ENCODE results near the gene DENND5B. TPM values are rescaled to one million over a fixed set of nuclear protein-coding genes. Genes with fewer than 3 reads are reported as not detected.

The DENND5B gene
- total and polyA plus RNA-seq, 12 donors = 5.2 to 60.8 (median 45.3) TPM

- ATAC-seq (no peak), DNase-seq (no peak)
- no peak overlapping the region for H3K4me3 ChIP-seq
- WGBS, 2 donors = 87 to 89% methylated on average over 5 of the region's 5 CpGs
- TF ChIP-seq CTCF (IDR thresholded peaks at IDR 0.05) = no peak
- intact Hi-C loops (cut with DNase I) = loop anchor here in 2 of 10 donors (10.0 kb wide), 2 partner anchors 95 to 105 kb away; no protein-coding TSS in a partner anchor
- H3K36me3 ChIP-seq = peaks cover 0 to 35% (median 0%) of the 10 kb centered on the region in 9 donors
- H3K27ac ChIP-seq = no peak overlapping the region
- no peaks in the 10 kb centered on the region for H3K27me3 ChIP-seq
- H3K9me3 ChIP-seq = no peaks in the 10 kb centered on the region
- peaks cover 0 to 24% (median 8%) of the 10 kb centered on the region in 9 donors for H3K4me1 ChIP-seq
Observed at GRCh38 chr12:31479516-31480210, 111.3 kb downstream of the DENND5B start.

- peaks cover 0 to 24% (median 8%) of the 10 kb centered on the region in 9 donors for H3K4me1 ChIP-seq
- peak overlapping the region in 1 of 10 donors; percentile 7 for H3K27ac ChIP-seq
- TF ChIP-seq CTCF (IDR thresholded peaks at IDR 0.05) = no peak
- peaks cover 0 to 35% (median 0%) of the 10 kb centered on the region in 9 donors for H3K36me3 ChIP-seq
- H3K9me3 ChIP-seq = no peaks in the 10 kb centered on the region
- intact Hi-C loops (cut with DNase I) = loop anchor here in 1 of 10 donors (10.0 kb wide), 1 partner anchor 106 kb away; no protein-coding TSS in a partner anchor
- WGBS, 2 donors = 85 to 87% methylated on average over 3 of the region's 3 CpGs
- no peaks in the 10 kb centered on the region for H3K27me3 ChIP-seq
- no peak overlapping the region for H3K4me3 ChIP-seq
- ATAC-seq (no peak), DNase-seq (no peak)
Observed at GRCh38 chr12:31478898-31479297, 112.0 kb downstream of the DENND5B start.

GRCh38 chr12:31478425-31478824 is 112.5 kb downstream of the DENND5B start:
- Histone ChIP-seq H3K27me3 (no peaks in the 10 kb centered on the region), H3K27ac (peak overlapping the region in 1 of 10 donors; percentile 7), H3K36me3 (peaks cover 0 to 35% (median 0%) of the 10 kb centered on the region in 9 donors), H3K9me3 (no peaks in the 10 kb centered on the region), H3K4me1 (peaks cover 0 to 24% (median 8%) of the 10 kb centered on the region in 9 donors), H3K4me3 (no peak overlapping the region)
- TF ChIP-seq CTCF (IDR thresholded peaks at IDR 0.05) = no peak
- intact Hi-C loops (cut with DNase I) = loop anchor here in 1 of 10 donors (10.0 kb wide), 1 partner anchor 106 kb away; no protein-coding TSS in a partner anchor
- DNase-seq (no peak), ATAC-seq (peak in 5 of 8 donors; percentile 65 to 76 (median 72))
- 62 to 74% methylated on average over 5 of the region's 5 CpGs for WGBS, 2 donors

GRCh38 chr12:31477687-31478086 is 113.2 kb downstream of the DENND5B start:
- Histone ChIP-seq H3K4me3 (no peak overlapping the region), H3K27me3 (no peaks in the 10 kb centered on the region), H3K36me3 (peaks cover 0 to 35% (median 0%) of the 10 kb centered on the region in 9 donors), H3K4me1 (peaks cover 0 to 24% (median 8%) of the 10 kb centered on the region in 9 donors), H3K27ac (no peak overlapping the region), H3K9me3 (no peaks in the 10 kb centered on the region)
- intact Hi-C loops (cut with DNase I) = loop anchor here in 1 of 10 donors (10.0 kb wide), 1 partner anchor 107 kb away; no protein-coding TSS in a partner anchor
- no peak for TF ChIP-seq CTCF (IDR thresholded peaks at IDR 0.05)
- no peak for DNase-seq
- ATAC-seq = no peak

Data from heart right ventricle (tissue), 16 donors.